LoVo (cell line): ENCODE results near the gene GUSB.

ENCODE experiments used
- DNase-seq: peaks from one replicate; pipeline ENCODE4 v3.0.0-alpha.2; 2016; ENCODE audit warnings: low spot score

Gene GUSB

DNA sequence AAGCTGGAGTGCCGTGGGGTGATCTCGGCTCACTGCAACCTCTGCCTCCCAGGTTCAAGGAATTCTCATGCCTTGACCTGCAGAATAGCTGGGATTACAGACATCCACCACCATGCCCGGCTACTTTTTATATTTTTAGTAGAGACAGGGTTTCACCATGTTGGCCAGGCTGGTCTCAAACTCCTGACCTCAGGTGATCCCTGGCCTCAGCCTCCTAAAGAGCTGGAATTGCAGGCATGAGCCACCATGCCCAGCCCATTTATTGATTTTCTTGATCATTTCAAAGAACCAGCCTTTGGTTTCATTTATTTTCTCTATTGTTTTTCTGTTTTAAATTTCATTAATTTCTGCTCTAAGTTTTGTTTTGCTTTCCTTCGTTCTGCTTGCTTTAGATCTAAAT is 50.3 kb downstream of the GUSB start:
- DNase-seq: no peak

DNA sequence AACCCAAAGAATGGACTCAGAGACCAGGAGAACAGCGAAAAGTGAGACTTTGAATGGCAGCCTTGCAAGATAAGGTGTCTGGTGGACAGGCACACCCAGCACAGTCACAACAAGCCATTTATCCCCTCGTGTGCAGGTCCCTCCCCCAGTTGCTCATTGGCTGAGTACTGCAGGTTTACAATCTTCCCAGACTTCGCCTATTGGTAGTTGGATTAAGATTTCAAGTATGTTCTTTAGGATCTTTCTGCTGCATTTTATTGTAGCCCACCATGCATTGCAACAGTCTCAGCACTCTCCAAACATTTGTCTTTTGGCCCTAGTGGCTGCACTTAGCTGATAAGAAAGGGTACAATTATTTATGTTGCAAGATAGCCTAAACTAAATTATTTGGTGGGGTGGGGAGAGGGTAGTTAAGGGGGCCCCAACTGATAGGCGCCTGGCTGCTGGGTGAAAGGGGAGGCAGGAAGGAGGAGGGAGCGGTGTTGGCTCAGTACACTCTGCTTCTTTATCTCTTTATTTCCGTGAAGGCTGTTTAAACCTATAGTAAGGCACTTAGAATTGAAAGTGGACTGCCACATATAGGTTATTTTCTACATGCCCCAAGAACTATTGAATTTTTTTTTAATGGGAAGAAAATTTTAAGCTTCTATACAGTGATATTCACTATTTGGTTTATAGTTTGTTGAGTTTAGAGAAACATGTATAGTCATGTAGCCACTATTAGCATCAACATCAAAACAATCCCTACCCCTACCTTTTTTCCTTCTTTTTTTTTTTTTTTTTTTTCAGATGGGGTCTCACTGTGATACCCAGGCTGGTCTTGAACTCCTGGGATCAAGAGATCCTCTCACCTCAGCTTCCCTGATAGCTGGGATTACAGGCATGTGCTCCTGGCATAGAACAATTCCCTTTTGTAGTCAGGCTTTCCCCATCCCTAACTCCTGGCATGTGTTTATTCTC is 54.2 kb downstream of the GUSB start:
- no peak for DNase-seq

DNA sequence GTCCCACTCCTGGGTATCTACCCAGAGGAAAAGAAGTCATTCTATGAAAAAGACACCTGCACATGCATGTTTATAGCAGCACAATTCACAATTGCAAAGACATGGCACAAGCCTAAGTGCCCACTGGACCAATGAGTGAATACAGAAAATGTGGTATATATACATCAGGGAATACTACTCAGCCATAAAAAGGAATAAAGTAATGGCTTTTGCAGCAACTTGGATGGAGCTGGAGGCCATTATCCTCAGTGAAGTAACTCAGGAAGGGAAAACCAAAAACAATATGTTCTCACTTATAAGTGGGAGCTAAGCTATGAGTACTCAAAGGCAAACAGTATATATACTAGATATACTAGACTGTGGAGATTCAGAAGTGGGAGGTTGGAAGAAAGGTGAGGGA is 55.4 kb downstream of the GUSB start:
- no peak for DNase-seq

DNA sequence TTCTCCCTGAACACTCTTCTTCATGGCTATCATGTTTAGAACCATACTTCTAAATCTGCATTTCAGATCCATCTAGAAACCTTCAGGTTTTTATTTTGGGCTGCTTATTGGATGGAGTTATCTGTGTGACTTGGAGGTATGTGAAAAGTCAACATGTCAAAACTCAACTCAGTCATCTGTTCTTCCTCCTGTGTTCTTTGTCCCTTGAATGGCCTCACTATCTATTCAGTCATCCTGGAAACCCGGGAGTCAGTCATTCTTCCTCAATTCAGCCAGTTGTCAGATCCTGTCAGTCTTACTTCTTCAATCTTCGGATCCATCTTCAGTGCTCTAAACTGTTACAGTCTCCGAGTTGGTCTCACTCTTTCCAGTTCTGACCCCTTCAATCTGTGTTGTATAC is 57.0 kb downstream of the GUSB start:
- DNase-seq: no peak

DNA sequence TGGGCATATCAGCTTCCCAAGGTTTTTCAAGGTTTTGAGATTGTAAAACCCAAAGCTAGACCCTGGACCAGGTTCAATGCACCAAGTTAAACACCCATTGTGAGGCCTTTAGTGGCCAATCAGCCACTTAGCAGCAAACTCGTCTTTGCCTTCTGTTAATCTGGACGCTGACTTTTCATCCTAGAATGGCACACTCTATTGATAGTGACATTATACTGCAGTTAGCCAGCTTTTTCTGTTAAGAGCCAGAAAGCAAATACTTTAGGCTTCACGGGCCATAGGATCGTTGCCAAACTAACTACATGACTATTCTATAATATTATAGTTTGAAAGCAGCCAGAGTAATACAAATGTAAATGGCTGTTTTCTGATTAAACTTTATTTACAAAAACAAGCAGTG is 57.8 kb downstream of the GUSB start:
- no peak for DNase-seq

DNA sequence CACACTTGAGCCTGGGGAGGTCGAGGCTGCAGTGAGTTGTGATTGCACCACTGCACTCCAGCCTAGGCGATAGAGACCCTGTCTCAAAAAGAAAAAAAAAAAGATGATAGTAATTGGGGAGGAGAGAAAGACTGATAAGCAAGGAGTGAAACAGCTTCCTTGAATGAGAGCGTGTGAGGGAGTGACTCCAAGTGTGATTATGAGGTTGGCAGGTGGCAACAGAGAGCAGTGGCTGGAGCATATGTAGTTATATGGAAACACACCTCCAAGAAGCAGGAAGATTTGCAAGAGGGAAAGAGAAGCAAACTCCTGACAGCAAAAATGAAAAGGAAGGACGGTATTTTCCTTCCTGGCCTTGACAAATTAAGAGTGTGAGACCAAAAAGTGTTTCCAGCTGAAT is 58.7 kb downstream of the GUSB start:
- DNase-seq: no peak

DNA sequence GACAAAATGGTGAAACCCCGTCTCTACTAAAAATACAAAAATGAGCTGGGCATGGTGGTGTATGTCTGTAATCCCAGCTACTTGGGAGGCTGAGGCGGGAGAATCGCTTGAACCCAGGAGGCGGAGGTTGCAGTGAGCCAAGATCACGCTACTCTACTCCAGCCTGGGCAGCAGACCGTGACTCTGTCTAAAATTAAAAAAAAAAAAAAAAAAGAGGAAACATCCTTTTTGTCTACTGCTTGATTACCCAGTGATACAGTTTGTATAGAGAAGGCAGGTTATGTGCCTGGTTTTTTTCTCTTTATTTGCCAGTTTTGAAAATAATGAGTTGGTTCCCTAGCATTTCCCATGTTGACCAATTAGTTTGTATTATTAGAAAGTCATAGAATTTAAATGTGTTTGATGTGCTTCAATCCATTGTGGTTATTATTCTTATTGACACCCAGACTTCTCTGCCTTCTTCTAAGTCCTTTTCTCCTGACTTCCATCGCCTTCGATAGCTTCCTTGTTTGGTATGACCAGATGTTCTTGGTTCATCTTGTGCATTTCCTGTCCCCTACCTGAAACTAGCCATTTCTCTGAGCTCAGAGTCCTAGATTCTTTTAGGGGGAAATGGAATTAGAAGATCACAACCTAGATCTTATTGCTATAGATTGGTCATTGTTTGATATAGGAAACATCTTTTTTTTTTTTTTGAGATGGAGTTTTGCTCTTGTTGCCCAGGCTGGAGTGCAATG is 65.9 kb downstream of the GUSB start:
- no peak for DNase-seq

DNA sequence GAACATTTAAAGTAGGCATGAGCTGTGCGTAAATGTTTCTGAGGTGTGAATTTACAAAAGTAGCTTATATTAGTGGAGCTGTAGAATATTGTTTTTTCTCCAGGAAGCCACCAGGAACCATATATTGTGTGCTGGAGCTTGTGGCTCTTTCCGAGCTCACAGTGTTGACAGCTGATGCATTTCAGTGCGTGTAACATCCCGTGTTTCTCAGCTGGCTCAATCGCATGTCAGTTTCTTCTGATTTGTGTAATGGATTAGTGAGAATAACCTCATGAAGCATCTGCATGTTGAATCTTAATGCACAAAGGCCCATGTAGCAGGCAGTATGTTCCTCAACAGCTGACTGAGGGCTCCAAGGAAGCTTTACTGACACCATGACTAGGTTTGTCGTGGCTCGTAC is 69.8 kb downstream of the GUSB start:
- no peak for DNase-seq
